ENCODE data around the gene ZNF90. TPM values are rescaled to one million over a fixed set of nuclear protein-coding genes. Genes with fewer than 3 reads are reported as not detected.
"Not testable (repeated sequence)": the region's sequence is repeated elsewhere in the genome, so short reads cannot be mapped to it uniquely, and the experiment has no call there.

Gene ZNF90
- total and polyA plus RNA-seq, 2 experiments from 2014 or later: 7.6 to 11.1 TPM

DNA sequence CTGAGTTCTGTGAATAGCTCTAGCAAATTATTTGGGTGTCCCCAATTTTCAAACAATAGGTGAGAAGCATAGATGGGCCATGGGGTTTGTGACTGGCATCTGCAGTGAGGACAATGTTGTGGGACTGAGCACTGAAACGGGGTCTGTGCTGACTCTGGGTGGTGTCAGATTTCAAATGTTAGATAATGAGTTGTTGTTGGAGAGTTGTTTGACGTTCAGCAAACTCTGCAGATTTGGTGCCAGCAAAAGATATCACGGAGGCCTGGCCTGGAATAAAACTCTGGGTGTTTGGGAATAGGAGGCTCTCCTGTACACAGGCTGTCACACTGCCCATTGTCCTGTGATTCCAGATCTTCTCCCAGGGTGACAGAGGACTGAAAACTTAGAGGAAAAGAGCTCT lies 2.9 kb downstream of the ZNF90 start:
- H3K36me3 ChIP-seq: no peaks in the 10 kb centered on the region
- peak; percentile 2 to 21 for DNase-seq (ENCODE audit: low read depth in 1 of 2, low spot score in 1 of 2)
- H3K4me1 ChIP-seq (ENCODE audit: low read depth): peaks cover 37% of the 10 kb centered on the region
- TF ChIP-seq, protein P1, sequence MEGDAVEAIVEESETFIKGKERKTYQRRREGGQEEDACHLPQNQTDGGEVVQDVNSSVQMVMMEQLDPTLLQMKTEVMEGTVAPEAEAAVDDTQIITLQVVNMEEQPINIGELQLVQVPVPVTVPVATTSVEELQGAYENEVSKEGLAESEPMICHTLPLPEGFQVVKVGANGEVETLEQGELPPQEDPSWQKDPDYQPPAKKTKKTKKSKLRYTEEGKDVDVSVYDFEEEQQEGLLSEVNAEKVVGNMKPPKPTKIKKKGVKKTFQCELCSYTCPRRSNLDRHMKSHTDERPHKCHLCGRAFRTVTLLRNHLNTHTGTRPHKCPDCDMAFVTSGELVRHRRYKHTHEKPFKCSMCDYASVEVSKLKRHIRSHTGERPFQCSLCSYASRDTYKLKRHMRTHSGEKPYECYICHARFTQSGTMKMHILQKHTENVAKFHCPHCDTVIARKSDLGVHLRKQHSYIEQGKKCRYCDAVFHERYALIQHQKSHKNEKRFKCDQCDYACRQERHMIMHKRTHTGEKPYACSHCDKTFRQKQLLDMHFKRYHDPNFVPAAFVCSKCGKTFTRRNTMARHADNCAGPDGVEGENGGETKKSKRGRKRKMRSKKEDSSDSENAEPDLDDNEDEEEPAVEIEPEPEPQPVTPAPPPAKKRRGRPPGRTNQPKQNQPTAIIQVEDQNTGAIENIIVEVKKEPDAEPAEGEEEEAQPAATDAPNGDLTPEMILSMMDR (IDR thresholded peaks at IDR 0.05; ENCODE audit: low read depth, low read length): no peak
- H3K27ac ChIP-seq: no peak overlapping the region
- no peaks in the 10 kb centered on the region for H3K27me3 ChIP-seq
- no peaks in the 10 kb centered on the region for H3K9me3 ChIP-seq (ENCODE audit: low read depth)
- no peak overlapping the region for H3K4me3 ChIP-seq

DNA sequence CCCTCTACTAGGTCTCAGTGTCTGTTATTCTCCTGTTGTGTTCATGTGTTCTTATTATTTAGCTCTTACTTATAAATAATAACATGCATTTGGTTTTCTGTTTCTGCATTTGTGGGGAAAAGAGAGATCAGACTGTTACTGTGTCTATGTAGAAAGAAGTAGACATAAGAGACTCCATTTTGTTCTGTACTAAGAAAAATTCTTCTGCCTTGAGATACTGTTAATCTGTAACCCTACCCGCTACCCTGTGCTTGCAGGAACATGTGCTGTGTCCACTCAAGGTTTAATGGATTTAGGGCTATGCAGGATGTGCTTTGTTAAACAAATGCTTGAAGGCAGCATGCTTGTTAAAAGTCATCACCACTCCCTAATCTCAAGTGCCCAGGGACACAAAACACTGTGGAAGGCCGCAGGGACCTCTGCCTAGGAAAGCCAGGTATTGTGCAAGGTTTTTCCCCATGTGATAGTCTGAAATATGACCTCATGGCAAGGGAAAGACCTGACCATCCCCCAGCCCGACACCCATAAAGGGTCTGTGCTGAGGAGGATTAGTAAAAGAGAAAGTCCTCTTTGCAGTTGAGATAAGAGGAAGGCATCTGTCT lies 4.5 kb downstream of the ZNF90 start:
- peaks cover 37% of the 10 kb centered on the region for H3K4me1 ChIP-seq (ENCODE audit: low read depth)
- H3K4me3 ChIP-seq; H3K9me3 ChIP-seq (ENCODE audit: low read depth); H3K27me3 ChIP-seq; H3K36me3 ChIP-seq: not testable (repeated sequence)
- H3K27ac ChIP-seq: peak overlapping the region; percentile 81
- DNase-seq (ENCODE audit: low read depth in 1 of 2, low spot score in 1 of 2): peak; percentile 37 to 47

DNA sequence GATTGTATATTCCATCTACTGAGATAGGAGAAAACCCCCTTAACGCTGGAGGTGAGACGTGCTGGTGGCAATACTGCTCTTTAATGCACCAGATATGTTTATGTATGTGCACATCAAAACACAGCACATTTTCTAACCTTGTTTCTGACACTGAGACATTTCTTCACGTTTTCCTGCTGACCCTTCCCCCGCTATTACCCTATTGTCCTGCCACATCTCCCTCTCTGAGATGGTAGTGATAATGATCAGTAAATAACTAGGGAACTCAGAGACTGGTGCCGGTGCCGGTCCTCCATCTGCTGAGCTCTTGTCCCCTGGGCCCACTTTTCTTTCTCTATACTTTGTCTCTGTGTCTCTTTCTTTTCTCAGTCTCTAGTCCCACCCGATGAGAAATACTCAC lies 5.1 kb downstream of the ZNF90 start:
- Histone ChIP-seq H3K27ac (peak overlapping the region; percentile 81), H3K4me1 (ENCODE audit: low read depth) (peaks cover 37% of the 10 kb centered on the region)
- H3K36me3 ChIP-seq; H3K9me3 ChIP-seq (ENCODE audit: low read depth); DNase-seq (ENCODE audit: low read depth in 1 of 2, low spot score in 1 of 2); H3K27me3 ChIP-seq; H3K4me3 ChIP-seq: not testable (repeated sequence)

DNA sequence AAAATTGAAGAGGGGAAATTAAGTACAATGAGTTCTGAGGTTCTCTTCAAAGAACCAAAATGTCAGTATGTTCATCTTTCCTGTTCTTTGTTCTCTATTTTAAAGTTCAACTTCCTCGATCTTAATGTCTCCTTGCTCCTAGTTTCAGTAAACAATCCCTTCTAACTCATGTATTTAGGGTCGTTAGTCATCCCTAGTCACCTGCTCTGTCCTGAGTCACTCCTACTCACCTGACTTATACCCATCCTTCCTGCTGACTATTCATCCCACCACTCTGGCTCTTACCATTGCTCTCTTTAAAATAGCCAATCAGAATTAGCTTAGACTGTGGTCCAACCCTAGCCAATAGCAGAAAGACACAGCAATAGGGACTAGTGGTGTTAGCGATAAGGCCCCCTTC lies 24.3 kb downstream of the ZNF90 start:
- H3K4me3 ChIP-seq: no peak overlapping the region
- no peaks in the 10 kb centered on the region for H3K4me1 ChIP-seq (ENCODE audit: low read depth)
- no peak for DNase-seq (ENCODE audit: low read depth in 1 of 2, low spot score in 1 of 2)
- no peaks in the 10 kb centered on the region for H3K9me3 ChIP-seq (ENCODE audit: low read depth)
- no peaks in the 10 kb centered on the region for H3K27me3 ChIP-seq
- H3K36me3 ChIP-seq: peaks cover 7% of the 10 kb centered on the region
- TF ChIP-seq, protein P1 (IDR thresholded peaks at IDR 0.05; ENCODE audit: low read depth, low read length): no peak
- no peak overlapping the region for H3K27ac ChIP-seq

DNA sequence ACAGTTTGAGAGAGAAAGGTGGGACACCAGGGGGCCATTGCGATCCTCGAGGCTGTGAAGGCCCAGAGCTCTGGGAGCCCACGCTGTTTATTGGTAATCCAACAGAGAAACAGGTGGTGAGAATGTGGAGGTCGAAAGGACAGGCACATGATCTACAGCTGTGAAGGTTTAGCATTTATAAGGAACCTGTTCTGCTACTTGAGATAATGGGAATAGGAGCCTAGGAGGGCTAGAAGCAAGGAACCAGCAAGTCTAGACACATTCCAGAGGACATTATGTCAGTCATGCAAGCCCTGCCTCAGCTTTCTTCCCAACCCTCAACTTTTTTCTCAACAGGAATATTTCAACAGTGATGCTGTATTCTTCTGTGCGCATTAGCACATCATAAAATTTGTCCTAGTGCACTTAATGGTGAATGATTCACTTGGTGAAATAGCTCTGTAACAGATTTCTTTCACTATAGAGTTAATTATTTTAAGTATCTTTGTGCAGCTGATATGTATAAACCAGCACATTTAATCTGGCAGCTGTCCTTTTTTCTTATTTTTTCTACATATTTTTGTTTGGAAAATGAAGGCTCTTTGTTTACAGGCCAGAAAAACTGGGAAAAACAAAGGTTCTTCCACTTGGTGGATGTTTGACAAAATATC lies 25.4 kb downstream of the ZNF90 start:
- TF ChIP-seq, protein P1 (IDR thresholded peaks at IDR 0.05; ENCODE audit: low read depth, low read length): no peak
- no peaks in the 10 kb centered on the region for H3K9me3 ChIP-seq (ENCODE audit: low read depth)
- no peak overlapping the region for H3K4me3 ChIP-seq
- peaks cover 7% of the 10 kb centered on the region for H3K36me3 ChIP-seq
- DNase-seq (ENCODE audit: low read depth in 1 of 2, low spot score in 1 of 2): no peak
- H3K4me1 ChIP-seq (ENCODE audit: low read depth): no peaks in the 10 kb centered on the region
- H3K27ac ChIP-seq: no peak overlapping the region
- no peaks in the 10 kb centered on the region for H3K27me3 ChIP-seq

DNA sequence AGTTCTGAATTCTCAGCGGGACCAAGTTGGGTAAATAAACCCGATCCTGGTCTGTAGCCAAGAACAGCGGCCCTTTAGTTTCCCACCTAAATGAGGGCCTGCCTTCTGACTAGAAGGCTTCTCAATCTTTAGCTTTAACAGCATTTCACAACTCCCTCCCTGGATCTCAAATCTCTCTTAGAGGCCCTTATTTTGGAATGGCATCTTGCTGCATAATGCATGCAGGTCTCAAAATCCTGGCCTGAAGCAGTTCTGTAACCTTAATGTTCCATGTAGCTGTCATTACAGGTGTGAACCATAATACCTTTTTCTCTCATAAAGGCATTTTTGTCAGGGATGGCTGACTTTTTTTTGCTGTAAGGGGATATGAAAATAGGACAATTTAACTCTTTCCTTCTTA lies 29.5 kb downstream of the ZNF90 start:
- Histone ChIP-seq H3K4me3 (no peak overlapping the region), H3K4me1 (ENCODE audit: low read depth) (no peaks in the 10 kb centered on the region), H3K27ac (no peak overlapping the region), H3K9me3 (ENCODE audit: low read depth) (no peaks in the 10 kb centered on the region), H3K36me3 (peaks cover 7% of the 10 kb centered on the region), H3K27me3 (no peaks in the 10 kb centered on the region)
- DNase-seq (ENCODE audit: low read depth in 1 of 2, low spot score in 1 of 2): no peak
- TF ChIP-seq, protein P1 (IDR thresholded peaks at IDR 0.05; ENCODE audit: low read depth, low read length): no peak

DNA sequence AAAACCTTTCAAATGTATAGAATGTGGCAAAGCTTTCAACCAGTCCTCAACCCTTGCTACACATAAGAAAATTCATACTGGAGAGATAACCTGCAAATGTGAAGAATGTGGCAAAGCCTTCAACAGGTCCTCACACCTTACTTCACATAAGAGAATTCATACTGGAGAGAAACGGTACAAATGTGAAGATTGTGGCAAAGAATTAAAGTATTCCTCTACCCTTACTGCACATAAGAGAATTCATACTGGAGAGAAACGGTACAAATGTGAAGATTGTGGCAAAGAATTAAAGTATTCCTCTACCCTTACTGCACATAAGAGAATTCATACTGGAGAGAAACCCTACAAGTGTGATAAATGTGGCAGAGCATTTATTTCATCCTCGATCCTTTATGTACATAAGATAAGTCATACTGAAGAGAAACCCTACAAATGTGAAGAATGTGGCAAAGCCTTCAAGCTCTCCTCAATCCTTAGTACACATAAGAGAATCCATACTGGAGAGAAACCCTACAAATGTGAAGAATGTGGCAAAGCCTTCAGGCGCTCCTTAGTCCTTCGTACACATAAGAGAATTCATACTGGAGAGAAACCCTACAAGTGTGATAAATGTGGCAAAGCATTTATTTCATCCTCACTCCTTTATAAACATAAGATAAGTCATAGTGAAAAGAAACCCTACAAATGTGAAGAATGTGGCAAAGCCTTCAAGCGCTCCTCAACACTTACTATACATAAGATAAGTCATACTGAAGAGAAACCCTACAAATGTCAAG lies 40.5 kb downstream of the ZNF90 start:
- not testable (repeated sequence) for H3K4me3 ChIP-seq; H3K27ac ChIP-seq; H3K27me3 ChIP-seq; H3K36me3 ChIP-seq; H3K4me1 ChIP-seq (ENCODE audit: low read depth); DNase-seq (ENCODE audit: low read depth in 1 of 2, low spot score in 1 of 2)
- peaks cover 16% of the 10 kb centered on the region for H3K9me3 ChIP-seq (ENCODE audit: low read depth)

All from cardiac muscle cell (in vitro differentiated cells and primary cell).